A549 (cell line): ENCODE data around the gene TBC1D2B.

ENCODE experiments used
- CTCF ChIP-seq: fragments of >200 bp; sonication (Bioruptor Twin); formaldehyde crosslinking; IDR thresholded peaks from 3 replicates; pipeline ENCODE4 v1.5.1; 2016
- NR3C1 ChIP-seq: fragments of >200 bp; sonication (Bioruptor Twin); formaldehyde crosslinking; IDR thresholded peaks from 3 replicates; pipeline ENCODE4 v1.6.1; 2017
- POLR2AphosphoS2 ChIP-seq: conservative IDR thresholded peaks from 2 replicates; pipeline ENCODE4 v1.6.1; 2012; ENCODE audit warnings: low read length, improper control_type of control experiment, inconsistent platforms

GRCh38 chr15:78052545-78052944, 25.0 kb downstream of the TBC1D2B start:
- TF ChIP-seq NR3C1 = no peak
- no peak for TF ChIP-seq POLR2AphosphoS2
- TF ChIP-seq CTCF = no peak
